ENCODE results near the gene EXOC3L4.

- TF ChIP-seq YY1 (IDR thresholded peaks at IDR 0.05; ENCODE audit: low read depth) (no peak), PBX3 (IDR thresholded peaks at IDR 0.05) (no peak), FOXM1 (IDR thresholded peaks at IDR 0.05; ENCODE audit: low read depth) (no peak), CTCF (IDR thresholded peaks at IDR 0.05) (no peak), TAF1 (IDR thresholded peaks at IDR 0.05; ENCODE audit: borderline replicate concordance, low read depth, low read length) (no peak), RAD21 (IDR thresholded peaks at IDR 0.05; ENCODE audit: low read length) (no peak), POLR2AphosphoS5 (IDR thresholded peaks at IDR 0.05; ENCODE audit: low read depth, low read length) (no peak), ELF1 (IDR thresholded peaks at IDR 0.05) (no peak)
These were observed 24.2 kb upstream of the EXOC3L4 start for GRCh38 chr14:103070263-103070885.

All from SK-N-SH (cell line).